Measurements from ENCODE around the gene FAM3A. TPM values are rescaled to one million over a fixed set of nuclear protein-coding genes. Genes with fewer than 3 reads are reported as not detected.

The FAM3A gene
- total RNA-seq, 2 experiments from 2014 or later, result 16.4 to 21.9 TPM

GRCh38 chrX:154511761-154512160 is 4.3 kb downstream of the FAM3A start:
- no peaks in the 10 kb centered on the region for H3K9me3 ChIP-seq (ENCODE audit: low read length)
- peaks cover 9% of the 10 kb centered on the region for H3K4me1 ChIP-seq (ENCODE audit: insufficient read depth, low read length, poor library complexity, severe bottlenecking)
- no peak overlapping the region for H3K4me3 ChIP-seq (ENCODE audit: low read depth, low read length, poor library complexity, severe bottlenecking)
- ChIA-PET CTCF (ENCODE audit: unreplicated experiment) (no interaction called here), POLR2A (no interaction called here)
- no peak overlapping the region for H3K27ac ChIP-seq (ENCODE audit: low read depth, low read length, poor library complexity, severe bottlenecking)
- intact Hi-C loops (cut with micrococcal nuclease; ENCODE audit: unreplicated experiment), result no loop called here
- H3K79me2 ChIP-seq (ENCODE audit: insufficient read depth, low read depth, low read length), result no peaks in the 10 kb centered on the region
- TF ChIP-seq EZH2phosphoT487 (IDR thresholded peaks at IDR 0.05; ENCODE audit: borderline replicate concordance, low read depth, low read length), result no peak
- TF ChIP-seq, protein P1, sequence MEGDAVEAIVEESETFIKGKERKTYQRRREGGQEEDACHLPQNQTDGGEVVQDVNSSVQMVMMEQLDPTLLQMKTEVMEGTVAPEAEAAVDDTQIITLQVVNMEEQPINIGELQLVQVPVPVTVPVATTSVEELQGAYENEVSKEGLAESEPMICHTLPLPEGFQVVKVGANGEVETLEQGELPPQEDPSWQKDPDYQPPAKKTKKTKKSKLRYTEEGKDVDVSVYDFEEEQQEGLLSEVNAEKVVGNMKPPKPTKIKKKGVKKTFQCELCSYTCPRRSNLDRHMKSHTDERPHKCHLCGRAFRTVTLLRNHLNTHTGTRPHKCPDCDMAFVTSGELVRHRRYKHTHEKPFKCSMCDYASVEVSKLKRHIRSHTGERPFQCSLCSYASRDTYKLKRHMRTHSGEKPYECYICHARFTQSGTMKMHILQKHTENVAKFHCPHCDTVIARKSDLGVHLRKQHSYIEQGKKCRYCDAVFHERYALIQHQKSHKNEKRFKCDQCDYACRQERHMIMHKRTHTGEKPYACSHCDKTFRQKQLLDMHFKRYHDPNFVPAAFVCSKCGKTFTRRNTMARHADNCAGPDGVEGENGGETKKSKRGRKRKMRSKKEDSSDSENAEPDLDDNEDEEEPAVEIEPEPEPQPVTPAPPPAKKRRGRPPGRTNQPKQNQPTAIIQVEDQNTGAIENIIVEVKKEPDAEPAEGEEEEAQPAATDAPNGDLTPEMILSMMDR (conservative IDR thresholded peaks at IDR 0.05; ENCODE audit: low read length), result no peak
- no peak overlapping the region for H3K4me2 ChIP-seq (ENCODE audit: low read length)
- no TSS peak for BruUV-seq (replicated peaks)
- H3K36me3 ChIP-seq (ENCODE audit: insufficient read depth, low read length), result peaks cover 9% of the 10 kb centered on the region
- H2AFZ ChIP-seq (ENCODE audit: low read length), result no peak overlapping the region
- no peak for DNase-seq (ENCODE audit: low spot score)
- no peaks in the 10 kb centered on the region for H3K9me2 ChIP-seq (ENCODE audit: insufficient read depth, low read length)
- no peaks in the 10 kb centered on the region for H4K20me1 ChIP-seq (ENCODE audit: insufficient read depth, low read length)

GRCh38 chrX:154509455-154509854 is 6.6 kb downstream of the FAM3A start:
- intact Hi-C loops (cut with micrococcal nuclease; ENCODE audit: unreplicated experiment), result no loop called here
- H3K27ac ChIP-seq (ENCODE audit: low read depth, low read length, poor library complexity, severe bottlenecking), result no peak overlapping the region
- no peaks in the 10 kb centered on the region for H3K9me3 ChIP-seq (ENCODE audit: low read length)
- no peak overlapping the region for H3K4me3 ChIP-seq (ENCODE audit: low read depth, low read length, poor library complexity, severe bottlenecking)
- H4K20me1 ChIP-seq (ENCODE audit: insufficient read depth, low read length), result no peaks in the 10 kb centered on the region
- H3K4me1 ChIP-seq (ENCODE audit: insufficient read depth, low read length, poor library complexity, severe bottlenecking), result no peaks in the 10 kb centered on the region
- H3K9me2 ChIP-seq (ENCODE audit: insufficient read depth, low read length), result no peaks in the 10 kb centered on the region
- BruUV-seq (replicated peaks), result no TSS peak
- H2AFZ ChIP-seq (ENCODE audit: low read length), result no peak overlapping the region
- ChIA-PET POLR2A (no interaction called here), CTCF (ENCODE audit: unreplicated experiment) (no interaction called here)
- no peaks in the 10 kb centered on the region for H3K79me2 ChIP-seq (ENCODE audit: insufficient read depth, low read depth, low read length)
- DNase-seq (ENCODE audit: low spot score), result no peak
- H3K4me2 ChIP-seq (ENCODE audit: low read length), result no peak overlapping the region
- TF ChIP-seq EZH2phosphoT487 (IDR thresholded peaks at IDR 0.05; ENCODE audit: borderline replicate concordance, low read depth, low read length), result no peak
- TF ChIP-seq, protein P1 (conservative IDR thresholded peaks at IDR 0.05; ENCODE audit: low read length), result no peak
- H3K36me3 ChIP-seq (ENCODE audit: insufficient read depth, low read length), result peaks cover 9% of the 10 kb centered on the region

DNA sequence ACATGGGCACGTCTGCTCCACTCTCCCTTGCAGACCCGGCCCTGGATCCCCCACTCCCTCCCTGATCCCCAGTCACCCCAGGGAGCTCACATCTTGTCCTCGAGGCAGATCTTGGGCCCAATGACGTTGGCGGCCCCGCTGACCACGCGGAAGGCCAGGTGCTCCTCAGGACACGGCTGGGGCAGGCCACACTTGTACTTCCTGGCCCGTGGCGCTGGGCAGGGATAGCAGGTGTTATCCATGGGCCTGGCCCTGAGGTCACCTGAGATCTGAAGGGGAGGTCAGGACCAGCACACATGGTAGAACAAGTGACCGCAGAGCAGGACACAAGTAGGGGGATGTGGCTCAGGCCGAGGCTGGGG is 7.7 kb downstream of the FAM3A start:
- no TSS peak for BruUV-seq (replicated peaks)
- H3K79me2 ChIP-seq (ENCODE audit: insufficient read depth, low read depth, low read length), result no peaks in the 10 kb centered on the region
- no peaks in the 10 kb centered on the region for H3K4me1 ChIP-seq (ENCODE audit: insufficient read depth, low read length, poor library complexity, severe bottlenecking)
- H3K9me2 ChIP-seq (ENCODE audit: insufficient read depth, low read length), result no peaks in the 10 kb centered on the region
- H3K4me3 ChIP-seq (ENCODE audit: low read depth, low read length, poor library complexity, severe bottlenecking), result no peak overlapping the region
- no peaks in the 10 kb centered on the region for H4K20me1 ChIP-seq (ENCODE audit: insufficient read depth, low read length)
- intact Hi-C loops (cut with micrococcal nuclease; ENCODE audit: unreplicated experiment), result no loop called here
- no peaks in the 10 kb centered on the region for H3K9me3 ChIP-seq (ENCODE audit: low read length)
- H2AFZ ChIP-seq (ENCODE audit: low read length), result no peak overlapping the region
- TF ChIP-seq EZH2phosphoT487 (IDR thresholded peaks at IDR 0.05; ENCODE audit: borderline replicate concordance, low read depth, low read length), result no peak
- TF ChIP-seq, protein P1 (conservative IDR thresholded peaks at IDR 0.05; ENCODE audit: low read length), result no peak
- CTCF ChIA-PET (ENCODE audit: unreplicated experiment), result no interaction called here
- H3K4me2 ChIP-seq (ENCODE audit: low read length), result no peak overlapping the region
- no peak overlapping the region for H3K27ac ChIP-seq (ENCODE audit: low read depth, low read length, poor library complexity, severe bottlenecking)
- no peak for DNase-seq (ENCODE audit: low spot score)
- peaks cover 9% of the 10 kb centered on the region for H3K36me3 ChIP-seq (ENCODE audit: insufficient read depth, low read length)
- POLR2A ChIA-PET, result no interaction called here
